ENCODE measurements around the gene CRIP1.

The CRIP1 gene, protein sequence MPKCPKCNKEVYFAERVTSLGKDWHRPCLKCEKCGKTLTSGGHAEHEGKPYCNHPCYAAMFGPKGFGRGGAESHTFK

DNA sequence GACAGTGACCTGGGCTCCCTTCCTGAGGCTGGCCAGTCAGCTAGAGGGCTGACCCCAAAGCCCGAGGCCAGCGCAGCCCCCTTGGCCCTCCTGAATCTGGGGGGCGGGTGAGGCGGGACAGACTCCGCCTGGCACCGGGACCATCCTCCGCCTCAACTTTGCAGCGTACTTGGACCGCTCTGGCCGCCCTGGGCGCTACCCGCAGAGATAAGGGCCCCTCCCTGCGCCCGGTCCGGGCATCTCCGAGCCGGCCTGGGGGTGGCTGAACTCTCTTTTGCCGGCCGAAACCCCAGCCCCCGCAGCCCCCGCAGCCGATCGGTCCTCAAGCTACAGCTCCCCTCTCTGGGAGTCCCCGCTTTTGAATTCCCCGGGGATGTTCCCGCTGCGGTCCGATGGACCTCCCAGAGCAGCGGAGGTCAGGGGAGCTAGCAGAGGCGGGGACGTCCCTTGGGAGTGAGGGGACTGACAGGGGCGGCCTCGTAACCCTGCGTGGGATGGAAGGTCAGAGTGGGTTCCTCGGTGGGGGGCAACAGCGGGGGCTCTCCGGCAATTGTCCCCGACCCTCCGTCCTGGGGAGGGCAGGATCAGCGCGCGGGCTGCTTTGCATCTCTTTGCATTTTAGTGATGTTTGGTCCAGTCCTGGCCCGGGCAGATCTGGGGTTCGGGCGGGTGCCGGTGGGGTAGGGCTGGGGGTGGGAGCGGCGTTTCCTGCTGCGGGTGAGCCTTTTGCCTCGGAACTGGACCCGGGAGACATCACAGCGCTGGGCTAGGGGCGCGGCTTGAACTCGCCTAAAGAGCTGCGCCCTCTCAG, at the start of gene CRIP1:
Gene CRIP1, plus strand, starts transcription at position 724 of the 811 bp plus-strand sequence. CDS start 374 bp downstream, outside the sequence.
- DNase-seq, result no peak

DNA sequence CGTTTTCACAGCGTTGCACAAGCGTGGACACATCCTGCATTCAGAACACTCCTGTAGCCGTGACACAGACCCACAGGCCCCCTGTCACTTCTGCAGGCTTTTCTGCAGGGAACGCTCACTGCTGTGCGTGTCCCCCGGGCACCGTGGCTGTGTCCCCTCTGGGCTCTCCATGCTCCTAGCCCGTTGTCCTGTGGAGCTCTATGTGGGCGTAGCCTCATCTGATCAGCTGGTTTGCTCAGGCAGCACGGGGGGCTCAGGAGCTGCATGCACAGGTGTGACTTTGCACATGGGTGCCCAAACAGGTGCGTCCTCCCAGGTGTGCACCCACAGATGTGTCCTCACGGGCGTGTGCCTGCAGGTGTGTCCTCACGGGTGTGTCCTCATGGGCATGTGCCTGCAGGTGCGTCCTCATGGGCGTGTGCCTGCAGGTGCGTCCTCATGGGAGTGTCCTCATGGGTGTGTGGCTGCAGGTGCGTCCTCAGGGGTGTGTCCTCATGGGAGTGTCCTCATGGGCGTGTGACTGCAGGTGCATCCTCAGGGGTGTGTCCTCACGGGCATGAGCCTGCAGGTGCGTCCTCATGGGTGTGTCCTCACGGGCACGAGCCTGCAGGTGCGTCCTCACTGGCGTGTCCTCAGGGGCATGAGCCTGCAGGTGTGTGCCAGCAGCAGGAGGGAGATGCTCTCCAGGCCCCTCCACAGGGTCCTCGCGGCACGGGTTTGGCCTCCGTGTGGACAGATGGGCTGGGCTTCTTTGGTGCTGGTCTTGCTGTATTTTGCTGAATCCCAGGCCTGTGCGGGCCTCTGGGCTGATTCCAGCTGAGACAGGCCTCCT, 49.6 kb upstream of the CRIP1 start:
- DNase-seq, result no peak

DNA sequence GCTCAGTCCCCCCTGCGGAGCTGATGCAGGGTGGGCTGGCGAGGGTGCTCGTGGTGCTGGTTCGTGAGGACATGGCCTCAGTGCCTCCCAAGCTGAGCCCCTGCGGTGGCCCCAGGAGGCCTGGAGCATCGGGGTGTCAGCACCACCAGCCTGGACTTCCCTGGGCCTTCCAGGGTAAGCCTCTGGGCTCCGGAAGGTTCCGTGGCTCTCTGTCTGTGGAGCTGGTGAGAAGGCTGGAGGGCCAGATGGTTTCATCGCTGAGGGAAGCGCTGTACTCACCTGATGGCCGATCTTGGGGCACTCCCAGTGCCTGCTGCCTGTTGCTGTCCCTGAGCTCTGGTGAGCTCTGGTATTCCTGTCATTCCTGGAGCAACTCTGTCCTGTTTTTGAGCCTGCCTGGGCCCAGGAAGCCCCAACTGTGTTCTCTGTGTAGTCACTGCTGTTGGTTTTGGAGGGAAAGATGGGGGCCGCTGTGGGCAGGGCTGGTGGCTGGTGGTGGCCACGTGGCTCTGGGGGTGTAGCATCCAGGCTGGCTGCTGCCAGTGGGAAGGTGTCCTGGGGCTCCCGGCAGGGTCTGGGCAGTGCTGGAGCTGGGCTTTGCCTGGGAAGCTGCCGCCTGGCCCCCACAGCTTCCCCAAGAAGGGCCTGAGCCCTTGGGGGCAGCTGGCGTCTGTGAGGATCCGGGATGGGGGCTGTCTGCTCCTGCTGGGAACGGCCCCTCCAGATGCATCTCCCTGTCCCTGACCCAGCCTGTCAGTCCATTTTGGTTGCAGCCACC, 48.8 kb upstream of the CRIP1 start:
- DNase-seq, result no peak

DNA sequence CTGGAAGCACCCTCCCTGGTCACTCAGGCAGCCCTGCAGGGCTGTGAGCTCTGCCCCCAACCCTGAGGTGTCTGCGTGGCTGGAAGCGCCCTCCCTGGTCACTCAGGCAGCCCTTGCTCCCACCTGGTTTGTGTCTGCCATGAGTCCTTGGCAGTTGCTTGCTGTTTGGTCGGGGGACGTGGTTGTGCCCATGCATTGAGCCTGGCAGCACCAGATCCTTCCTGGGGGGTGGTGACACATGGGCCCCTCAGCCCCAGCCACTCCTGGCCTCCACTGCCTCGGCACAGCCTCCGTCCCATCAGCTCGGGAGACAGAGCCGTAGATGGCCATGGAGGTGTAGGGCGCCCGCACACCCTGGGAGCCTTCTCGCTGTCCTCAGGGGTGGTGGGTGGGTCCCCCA, 47.5 kb upstream of the CRIP1 start:
- DNase-seq, result no peak

DNA sequence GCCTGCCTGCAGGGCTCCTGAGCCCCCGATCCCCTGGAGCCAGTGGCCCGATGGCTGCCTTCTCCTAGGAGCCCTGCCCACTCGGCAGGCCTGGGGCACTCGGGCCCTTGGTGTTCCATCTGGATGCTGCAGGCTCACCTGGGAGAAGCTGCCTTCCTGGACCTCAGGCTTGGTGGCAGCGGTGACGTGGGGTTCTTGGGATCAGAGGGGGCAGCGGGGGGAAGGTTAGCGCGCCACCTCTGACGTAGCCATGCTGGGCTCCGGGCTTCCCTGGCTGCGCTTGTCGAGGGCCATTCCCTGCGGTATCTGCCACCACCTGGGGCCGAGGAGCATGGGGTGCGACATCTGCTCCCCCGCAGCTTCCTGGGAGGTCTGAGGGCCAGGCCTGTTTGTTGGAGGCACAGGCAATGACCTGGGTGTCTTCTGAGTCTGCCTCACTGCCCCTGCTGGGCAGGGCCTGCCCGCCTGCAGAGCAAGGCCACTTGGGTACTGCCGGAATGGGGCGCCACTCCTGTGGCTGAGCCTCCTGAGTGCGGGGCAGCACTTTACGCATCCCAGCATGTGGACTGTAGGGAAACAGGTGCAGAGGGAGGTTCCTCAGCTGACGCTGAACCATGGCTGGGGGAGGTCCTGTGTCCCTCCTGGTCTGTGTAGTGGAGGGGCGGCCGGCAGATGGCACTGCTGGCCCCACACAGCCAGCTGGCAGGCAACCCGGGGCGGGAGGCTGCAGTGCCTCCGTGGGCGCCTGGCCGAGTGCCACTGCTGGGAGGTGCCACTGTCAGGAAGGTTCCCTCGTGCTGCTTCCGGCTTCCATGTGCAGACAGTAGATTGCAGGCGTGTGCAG, 46.8 kb upstream of the CRIP1 start:
- DNase-seq, result no peak

DNA sequence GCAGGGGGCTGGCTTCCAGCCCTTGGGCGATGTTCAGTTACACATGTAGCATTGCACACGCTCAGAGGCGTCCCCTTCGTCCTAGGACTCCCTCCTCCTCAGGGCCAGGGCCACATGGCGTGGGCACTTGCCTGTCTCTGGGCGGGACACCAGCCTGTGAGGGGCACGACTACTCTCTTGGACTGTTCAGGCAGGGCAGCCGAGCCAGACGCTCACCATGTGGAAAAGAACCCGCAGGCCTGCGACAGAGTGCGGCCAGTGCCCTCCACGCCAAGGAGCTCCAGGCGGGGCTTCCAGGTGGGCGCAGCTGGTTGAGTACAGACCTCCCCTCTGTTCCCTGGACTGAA, 46.2 kb upstream of the CRIP1 start:
- DNase-seq, result no peak

DNA sequence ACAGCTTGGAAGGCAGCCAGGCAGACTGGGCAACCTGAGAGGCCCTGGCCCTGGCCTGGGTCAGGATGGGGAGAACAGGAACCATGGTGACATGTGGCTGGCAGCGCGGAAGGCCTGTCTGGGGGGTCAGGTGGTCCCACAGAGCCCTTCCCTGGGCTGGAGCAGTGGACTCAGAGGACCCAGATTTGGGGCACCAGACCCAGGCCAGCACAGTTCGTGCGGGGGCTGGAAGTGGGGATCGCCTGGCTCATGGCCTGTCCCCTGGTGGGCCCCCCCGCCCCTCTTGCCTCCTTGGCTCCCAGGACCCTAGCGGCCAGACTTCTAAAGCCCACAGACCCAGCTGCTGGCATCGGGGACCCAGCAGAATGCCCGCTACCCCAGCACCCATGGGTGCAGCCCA, 45.7 kb upstream of the CRIP1 start:
- no peak for DNase-seq

DNA sequence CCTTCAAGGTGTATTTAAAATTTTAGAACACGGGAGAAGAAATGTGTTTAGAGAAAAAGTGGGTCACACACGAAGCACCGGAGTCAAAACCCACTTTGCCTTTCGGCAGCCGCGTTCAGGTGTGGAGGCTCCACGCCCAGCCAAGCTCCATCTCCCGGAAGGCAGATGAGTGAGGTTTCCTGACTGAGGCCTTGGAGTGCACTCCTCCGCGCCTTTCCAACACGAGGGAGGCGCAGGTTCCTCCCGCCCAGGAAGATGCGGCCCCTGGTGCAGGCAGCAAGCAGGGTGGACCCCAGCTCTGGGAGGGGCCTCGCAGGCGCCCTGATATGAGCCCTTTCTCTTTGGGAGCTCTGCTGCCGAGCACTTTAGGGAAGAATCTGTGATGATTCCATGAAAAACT, 44.6 kb upstream of the CRIP1 start:
- DNase-seq, result no peak

DNA sequence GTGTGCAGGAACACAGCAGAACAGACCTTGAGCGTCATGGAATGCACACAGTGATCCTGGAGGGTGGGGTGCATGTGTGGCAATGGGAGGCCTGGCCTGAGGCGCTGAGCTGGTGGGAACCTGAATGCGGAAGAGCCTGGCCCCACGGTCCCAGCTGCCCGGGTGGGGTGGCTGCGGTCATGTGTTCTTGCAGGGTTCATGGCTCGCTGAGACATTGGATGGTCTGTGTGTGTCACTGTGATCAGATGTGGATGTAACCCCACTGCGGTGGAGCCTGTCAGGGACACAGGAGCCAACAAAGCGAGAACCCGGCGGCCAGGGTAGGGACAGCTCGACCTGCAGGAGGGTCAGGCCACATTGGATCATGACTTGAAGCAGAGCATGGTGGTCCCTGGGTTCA, 43.9 kb upstream of the CRIP1 start:
- no peak for DNase-seq

DNA sequence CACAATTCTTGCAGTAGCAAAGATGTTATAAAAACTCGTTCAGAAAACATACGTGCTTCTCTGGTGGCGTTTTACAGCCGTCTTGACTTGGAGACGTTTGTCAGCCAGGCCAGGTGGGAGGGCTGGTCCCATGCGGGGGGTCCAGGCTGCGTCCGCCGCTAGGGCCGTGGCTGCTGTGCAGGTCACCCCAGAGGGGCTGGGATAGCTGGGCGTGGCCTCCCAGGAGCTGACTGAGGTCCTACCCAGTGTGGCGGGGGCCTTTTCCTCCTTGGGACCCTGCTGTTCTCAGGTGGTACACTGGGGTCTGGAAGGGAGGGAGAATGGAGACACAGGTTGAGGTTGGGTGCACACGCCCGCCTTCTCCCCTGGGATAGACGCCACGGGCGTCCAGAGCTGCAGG, 41.8 kb upstream of the CRIP1 start:
- no peak for DNase-seq

DNA sequence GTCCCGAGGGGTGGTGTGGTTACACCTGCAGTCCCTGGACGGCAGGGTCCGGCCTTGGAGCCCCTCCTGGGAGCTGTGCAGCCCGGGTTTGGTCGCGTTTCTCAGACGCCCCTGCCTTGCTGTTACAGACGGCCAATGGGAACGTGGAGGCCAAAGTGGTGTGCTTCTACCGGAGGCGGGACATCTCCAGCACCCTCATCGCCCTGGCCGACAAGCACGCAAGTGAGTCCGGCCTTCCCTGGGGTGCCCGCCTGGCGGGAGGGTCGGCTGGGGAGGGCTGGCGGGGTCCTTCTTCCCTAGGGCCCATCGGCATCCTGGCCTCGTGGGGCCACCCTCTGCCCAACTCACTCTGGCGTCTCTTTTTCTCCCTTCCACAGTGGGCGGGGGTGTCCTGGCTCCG, 41.4 kb upstream of the CRIP1 start:
- DNase-seq, result no peak

DNA sequence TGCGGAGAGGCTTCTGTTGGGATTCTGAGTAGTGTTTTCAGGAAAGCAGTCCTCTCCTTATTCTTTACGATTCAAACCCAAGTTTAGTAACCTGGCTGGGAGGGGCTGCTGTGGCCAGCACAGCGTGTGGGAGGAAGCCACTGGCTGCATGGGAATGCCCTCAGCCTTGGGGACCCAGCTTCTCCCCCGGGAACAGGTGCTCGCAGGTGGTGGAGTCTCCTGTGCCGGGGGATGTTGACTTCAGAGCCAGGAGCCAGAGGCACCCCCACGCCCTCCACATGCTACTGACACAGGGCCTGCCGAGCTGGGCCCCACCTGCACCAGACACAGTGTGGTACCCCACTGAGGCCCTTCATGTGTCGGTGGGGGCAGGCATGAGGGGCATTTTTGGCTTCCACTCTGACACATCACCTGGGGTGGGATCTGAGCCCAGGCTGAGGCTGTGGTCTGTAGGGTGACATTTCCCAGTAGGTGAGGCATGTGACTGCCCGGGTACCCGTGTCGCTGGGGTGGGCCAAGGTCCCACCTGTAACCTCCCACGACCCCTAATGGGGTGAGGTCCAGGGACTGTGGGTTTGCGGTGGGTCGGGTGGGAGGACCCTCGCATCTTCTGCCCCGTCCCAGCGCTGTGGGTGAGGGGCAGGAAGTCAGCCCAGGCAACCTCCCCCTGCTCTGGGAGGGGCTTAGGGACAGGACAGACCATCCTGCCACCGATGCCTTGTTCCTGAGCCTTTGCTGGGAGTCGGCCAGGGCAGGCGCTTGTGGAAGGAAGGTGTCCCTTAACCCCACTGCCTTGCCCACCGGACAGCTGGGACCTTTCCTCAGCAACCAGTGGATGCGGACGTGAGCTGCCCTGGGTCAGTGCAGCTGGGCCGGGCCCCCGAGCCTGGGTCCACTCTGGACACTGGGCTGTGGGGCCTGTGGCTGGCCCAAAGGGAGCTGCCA, 40.5 kb upstream of the CRIP1 start:
- DNase-seq, result no peak

DNA sequence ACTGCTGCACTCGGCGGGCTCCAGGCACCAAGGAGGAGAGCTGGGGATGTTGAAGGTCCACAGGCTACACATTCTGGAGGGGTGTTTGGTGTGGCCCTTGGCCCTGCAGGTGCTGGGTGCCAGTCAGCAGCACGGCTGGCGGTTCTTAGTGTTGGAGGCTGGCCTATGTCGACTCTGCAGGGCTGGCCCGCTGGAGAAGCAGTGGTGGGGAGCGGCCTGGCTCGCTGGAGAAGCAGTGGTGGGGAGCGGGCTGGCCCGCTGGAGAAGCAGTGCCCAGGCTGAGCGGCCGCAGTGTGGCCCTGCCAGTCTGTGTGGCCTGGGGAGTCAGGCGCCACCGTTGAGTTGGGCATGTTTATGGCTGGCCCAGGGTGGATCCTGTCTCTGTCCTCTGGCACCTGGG, 39.7 kb upstream of the CRIP1 start:
- no peak for DNase-seq

DNA sequence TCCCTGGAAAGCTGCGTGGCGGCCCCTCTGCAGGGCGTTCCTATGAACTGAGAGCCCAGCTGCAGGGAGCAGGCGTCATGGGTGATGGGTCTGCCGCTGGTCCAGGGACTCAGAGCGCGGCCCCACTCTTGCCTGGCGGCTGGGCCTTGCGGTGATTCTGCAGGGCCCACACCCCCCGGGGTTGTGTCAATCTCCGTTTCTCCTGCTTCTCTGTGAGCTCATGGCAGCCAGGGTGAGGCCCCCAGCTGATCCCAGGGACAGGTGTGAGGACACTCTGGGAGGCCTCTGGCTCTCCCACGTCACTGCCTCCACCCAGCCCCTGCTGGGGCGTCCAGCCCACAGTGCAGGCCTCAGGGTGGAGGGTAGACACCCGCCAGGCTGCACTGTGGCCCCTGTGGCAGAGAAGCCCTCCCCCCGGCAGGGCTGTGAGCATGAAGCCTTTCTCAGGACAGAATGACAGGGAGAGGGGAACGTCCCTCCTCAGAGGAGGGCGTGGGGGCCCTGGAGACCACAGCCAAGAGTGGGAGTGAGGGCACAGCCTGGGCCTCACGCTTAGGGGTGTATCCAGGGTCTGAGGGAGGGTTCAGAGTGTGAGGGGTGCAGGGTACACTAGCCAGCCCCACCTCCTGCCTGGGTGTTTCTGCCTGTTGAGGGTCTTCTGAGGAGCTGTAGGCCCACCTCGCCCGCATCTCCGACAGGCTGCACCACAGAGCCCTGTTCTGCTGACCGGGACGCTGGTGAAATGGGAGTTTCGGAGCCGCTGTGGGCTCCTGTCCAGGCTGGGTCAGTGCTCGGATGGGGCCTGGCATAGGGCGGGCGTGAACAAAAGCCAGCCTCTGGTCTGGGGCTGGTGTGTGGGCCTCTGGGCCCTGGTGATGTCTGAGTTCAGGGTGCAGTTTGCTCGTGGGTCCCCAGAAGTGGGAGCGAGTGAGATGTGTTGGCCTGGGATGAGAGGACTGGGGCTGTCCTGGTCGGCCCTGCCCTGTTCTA, 38.7 kb upstream of the CRIP1 start:
- DNase-seq, result no peak

DNA sequence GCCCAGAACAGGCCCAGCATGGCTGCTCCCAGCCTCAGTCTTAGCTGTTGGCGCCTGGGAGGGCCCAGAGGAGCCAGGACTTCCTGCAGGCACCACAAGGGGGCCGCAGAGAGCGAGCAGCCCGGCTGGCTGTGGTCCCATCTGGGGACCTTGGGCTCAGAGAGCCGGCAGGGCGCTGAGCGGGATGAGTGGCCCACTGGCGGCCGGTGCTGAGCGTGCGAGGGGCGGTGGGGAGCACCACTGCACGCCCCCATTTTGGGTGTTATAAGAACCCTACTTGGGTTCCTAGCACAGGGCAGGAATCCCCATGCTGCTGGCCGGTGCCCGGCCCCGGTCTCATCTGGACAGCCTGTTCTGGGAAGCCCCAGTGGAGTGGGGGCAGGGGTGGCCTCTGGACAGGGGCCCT, 38.0 kb upstream of the CRIP1 start:
- DNase-seq, result no peak

DNA sequence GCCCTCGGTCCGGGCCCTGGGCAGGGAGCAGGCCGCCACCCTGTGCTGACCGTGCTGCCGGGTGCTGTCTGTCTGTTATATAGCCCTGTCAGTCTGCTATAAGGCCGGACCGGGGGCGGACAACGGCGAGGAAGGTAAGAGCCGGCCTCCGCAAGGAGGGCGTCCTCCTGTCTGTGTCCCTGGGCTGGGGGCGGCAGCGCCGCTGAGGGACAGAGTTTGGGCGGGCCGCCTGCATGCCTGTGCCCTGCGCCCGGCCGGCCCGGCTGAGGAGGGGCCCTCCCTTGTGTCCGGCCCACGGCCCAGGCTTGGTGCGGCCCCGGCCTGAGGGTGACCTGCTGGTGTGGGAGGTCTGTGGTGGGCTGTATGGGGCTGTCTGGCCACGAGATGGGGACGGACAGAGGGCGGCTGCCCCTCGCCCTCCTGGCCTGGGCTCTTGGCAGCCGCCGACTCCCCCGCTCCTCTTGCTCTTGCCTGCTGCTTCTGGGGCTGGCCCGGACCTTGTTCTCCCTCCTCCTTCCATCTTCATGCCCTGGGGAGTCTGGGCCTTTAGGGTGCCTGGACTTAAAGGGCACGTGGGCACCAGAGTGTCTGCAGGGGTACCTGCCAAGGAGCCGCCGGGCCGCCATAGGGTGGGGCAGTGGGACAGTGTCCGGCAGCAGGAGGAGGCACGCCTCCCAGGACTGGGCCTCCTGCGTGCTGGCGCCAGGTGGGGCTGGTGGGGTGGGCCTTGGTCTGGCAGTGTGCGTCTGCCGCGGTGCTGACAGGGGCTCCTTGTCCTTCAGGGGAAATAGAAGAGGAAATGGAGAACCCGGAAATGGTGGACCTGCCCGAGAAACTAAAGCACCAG, 37.2 kb upstream of the CRIP1 start:
- DNase-seq, result no peak

DNA sequence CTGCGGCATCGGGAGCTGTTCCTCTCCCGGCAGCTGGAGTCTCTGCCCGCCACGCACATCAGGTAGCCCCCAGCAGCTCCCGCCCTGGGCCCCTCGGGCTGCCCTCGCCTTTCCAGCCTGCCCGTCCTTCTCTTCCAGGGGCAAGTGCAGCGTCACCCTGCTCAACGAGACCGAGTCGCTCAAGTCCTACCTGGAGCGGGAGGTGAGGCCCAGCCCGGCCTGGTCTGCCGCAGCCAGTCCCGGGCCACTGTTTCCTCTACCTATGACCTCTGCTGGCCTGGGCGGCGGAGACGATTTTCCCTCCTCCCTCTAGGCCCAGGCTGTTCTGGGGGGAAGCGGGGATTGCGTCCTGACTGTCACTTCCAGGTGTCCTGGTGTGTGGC, 36.6 kb upstream of the CRIP1 start:
- no peak for DNase-seq

DNA sequence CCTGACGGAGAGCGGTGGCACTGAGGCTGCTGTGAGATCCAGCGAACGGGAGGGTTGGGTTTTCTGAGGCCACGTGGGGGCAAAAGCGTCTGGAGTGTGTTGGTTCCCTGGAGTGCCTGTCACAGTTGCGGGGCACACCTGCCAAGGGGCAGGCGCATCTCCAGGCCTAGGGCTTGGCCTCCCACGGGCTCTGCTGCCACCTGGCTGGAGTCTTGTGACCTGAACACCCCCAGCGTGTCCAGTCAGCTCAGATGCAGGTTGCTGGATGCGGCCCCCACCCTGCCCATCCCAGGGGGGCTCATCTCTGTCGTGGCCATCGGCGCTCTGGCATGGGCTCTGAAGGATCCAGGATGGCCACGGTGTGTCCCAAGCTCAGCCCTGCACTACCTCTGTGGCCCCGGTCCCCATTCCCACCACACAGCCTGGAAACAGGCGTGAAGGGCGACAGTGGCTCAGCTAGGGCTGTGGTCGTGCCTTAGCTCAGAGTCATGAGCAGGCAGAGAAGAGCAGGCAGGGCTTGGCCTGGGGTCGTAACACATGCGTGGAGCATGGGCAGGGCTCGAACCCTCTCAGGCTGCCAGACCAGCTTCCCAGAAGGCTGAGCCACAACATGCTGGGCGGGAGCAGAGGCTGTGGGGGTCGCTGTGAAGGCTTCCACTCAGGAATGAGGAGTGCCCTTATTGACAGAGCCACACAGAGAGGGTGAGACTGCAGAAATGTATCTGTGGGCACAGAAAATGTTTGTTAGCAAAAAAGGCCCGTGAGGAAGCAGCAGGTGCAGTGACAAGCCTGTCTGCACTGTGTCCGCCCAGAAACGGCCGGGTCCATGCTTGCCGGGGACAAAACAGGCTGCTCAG, 35.6 kb upstream of the CRIP1 start:
- DNase-seq, result no peak
